ENCODE results near the gene MYO3B.

Gene MYO3B

GRCh38 chr2:170462433-170463205 lies 284.7 kb downstream of the MYO3B start:
- H3K4me3 ChIP-seq (replicated peaks; ENCODE audit: low read depth, low read length) = no peak overlapping the region
- no peak for TF ChIP-seq CTCF (IDR thresholded peaks at IDR 0.05; ENCODE audit: insufficient read depth, low read length, poor library complexity, severe bottlenecking)
- no peaks in the 10 kb centered on the region for H3K36me3 ChIP-seq (ENCODE audit: control insufficient read depth, insufficient read depth, low read length)
- DNase-seq (ENCODE audit: extremely low read depth, insufficient read length) = no peak
- H3K27me3 ChIP-seq (replicated peaks; ENCODE audit: control insufficient read depth, insufficient read depth, low read length) = no peaks in the 10 kb centered on the region

DNA sequence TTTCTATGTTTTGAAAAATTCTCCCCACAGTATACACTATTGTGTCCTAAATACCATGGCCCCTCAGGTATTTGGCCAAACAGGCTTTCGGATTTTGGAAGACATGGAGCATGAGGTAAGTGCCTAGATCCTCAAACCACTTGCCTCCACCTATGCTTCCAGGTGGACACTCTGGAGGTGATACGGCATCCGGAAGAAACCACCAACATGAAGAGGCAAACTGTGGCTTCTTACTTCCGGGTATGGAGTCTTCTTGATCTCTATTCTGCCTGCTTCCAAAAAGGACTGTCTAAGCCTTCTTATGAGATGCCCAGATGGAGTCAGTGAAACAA lies 285.2 kb downstream of the MYO3B start:
- Histone ChIP-seq H3K36me3 (ENCODE audit: control insufficient read depth, insufficient read depth, low read length) (no peaks in the 10 kb centered on the region), H3K27me3 (replicated peaks; ENCODE audit: control insufficient read depth, insufficient read depth, low read length) (no peaks in the 10 kb centered on the region), H3K4me3 (replicated peaks; ENCODE audit: low read depth, low read length) (no peak overlapping the region)
- TF ChIP-seq CTCF (IDR thresholded peaks at IDR 0.05; ENCODE audit: insufficient read depth, low read length, poor library complexity, severe bottlenecking) = no peak
- no peak for DNase-seq (ENCODE audit: extremely low read depth, insufficient read length)

GRCh38 chr2:170464268-170464667 lies 286.3 kb downstream of the MYO3B start:
- H3K4me3 ChIP-seq (replicated peaks; ENCODE audit: low read depth, low read length) = no peak overlapping the region
- DNase-seq (ENCODE audit: extremely low read depth, insufficient read length) = no peak
- H3K36me3 ChIP-seq (ENCODE audit: control insufficient read depth, insufficient read depth, low read length) = no peaks in the 10 kb centered on the region
- no peak for TF ChIP-seq CTCF (IDR thresholded peaks at IDR 0.05; ENCODE audit: insufficient read depth, low read length, poor library complexity, severe bottlenecking)
- H3K27me3 ChIP-seq (replicated peaks; ENCODE audit: control insufficient read depth, insufficient read depth, low read length) = no peaks in the 10 kb centered on the region

GRCh38 chr2:170465241-170465640 lies 287.3 kb downstream of the MYO3B start:
- no peak for TF ChIP-seq CTCF (IDR thresholded peaks at IDR 0.05; ENCODE audit: insufficient read depth, low read length, poor library complexity, severe bottlenecking)
- DNase-seq (ENCODE audit: extremely low read depth, insufficient read length) = no peak
- Histone ChIP-seq H3K27me3 (replicated peaks; ENCODE audit: control insufficient read depth, insufficient read depth, low read length) (no peaks in the 10 kb centered on the region), H3K4me3 (replicated peaks; ENCODE audit: low read depth, low read length) (no peak overlapping the region), H3K36me3 (ENCODE audit: control insufficient read depth, insufficient read depth, low read length) (no peaks in the 10 kb centered on the region)

DNA sequence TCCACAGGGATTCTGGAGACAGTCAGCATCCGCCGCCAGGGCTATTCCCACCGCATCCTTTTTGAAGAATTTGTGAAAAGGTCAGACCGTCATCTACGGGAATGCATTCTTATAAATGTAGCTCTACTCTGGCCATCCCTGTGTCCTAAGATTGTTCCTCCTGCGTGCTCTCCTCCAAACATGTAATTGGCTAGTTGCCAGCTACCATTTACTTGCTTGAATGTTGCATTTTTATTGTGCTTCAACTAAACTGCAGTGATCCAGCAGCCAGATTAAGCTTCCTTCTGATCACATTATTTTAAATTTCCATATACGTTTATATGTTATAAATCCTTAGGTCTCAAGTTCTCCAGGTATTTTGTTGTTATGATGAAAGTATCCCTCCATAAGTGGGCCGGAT lies 288.7 kb downstream of the MYO3B start:
- no peak for DNase-seq (ENCODE audit: extremely low read depth, insufficient read length)
- H3K36me3 ChIP-seq (ENCODE audit: control insufficient read depth, insufficient read depth, low read length) = no peaks in the 10 kb centered on the region
- H3K27me3 ChIP-seq (replicated peaks; ENCODE audit: control insufficient read depth, insufficient read depth, low read length) = no peaks in the 10 kb centered on the region
- no peak for TF ChIP-seq CTCF (IDR thresholded peaks at IDR 0.05; ENCODE audit: insufficient read depth, low read length, poor library complexity, severe bottlenecking)
- H3K4me3 ChIP-seq (replicated peaks; ENCODE audit: low read depth, low read length) = no peak overlapping the region
